Measurements from ENCODE around the gene LMO1. TPM values are rescaled to one million over a fixed set of nuclear protein-coding genes. Genes with fewer than 3 reads are reported as not detected.

LMO1 gene
- total RNA-seq, 1 experiment from 2014 or later: 0.27 TPM

GRCh38 chr11:8256271-8257002 lies 7.2 kb downstream of the LMO1 start:
- Histone ChIP-seq H3K9me2 (ENCODE audit: insufficient read depth) (no peaks in the 10 kb centered on the region), H3K36me3 (ENCODE audit: control insufficient read depth in 1 of 2, insufficient read depth in 2 of 2, low read length in 2 of 2) (no peaks in the 10 kb centered on the region), H3K9ac (ENCODE audit: low read length) (no peak overlapping the region), H3K4me2 (ENCODE audit: low read length) (no peak overlapping the region), H3K27me3 (ENCODE audit: insufficient read depth, low read length) (no peaks in the 10 kb centered on the region), H2AFZ (ENCODE audit: low read depth, low read length, poor library complexity, severe bottlenecking) (no peak overlapping the region), H3K9me3 (ENCODE audit: control insufficient read depth in 1 of 2, insufficient read depth in 1 of 2, low read depth in 1 of 2, low read length in 2 of 2) (no peaks in the 10 kb centered on the region), H3K4me1 (ENCODE audit: control insufficient read depth in 1 of 2, insufficient read depth in 2 of 2, low read length in 2 of 2) (peaks cover 0 to 11% of the 10 kb centered on the region in 2 experiments; a peak in 2 of 4 replicates), H4K20me1 (ENCODE audit: insufficient read depth) (no peaks in the 10 kb centered on the region), H3K27ac (ENCODE audit: low read depth, low read length) (no peak overlapping the region), H3K4me3 (replicated peaks in 1 of 2; ENCODE audit: low read depth in 1 of 2, low read length in 2 of 2) (no peak overlapping the region), H3K79me2 (ENCODE audit: insufficient read depth, low read length) (no peaks in the 10 kb centered on the region)
- intact Hi-C loops (cut with micrococcal nuclease): no loop called here
- BruUV-seq (replicated peaks): no TSS peak
- RAD21 ChIA-PET (ENCODE audit: low non-redundant PET in 1 of 2, low total read pairs in 2 of 2, uncharacterized antibody in 2 of 2, unreplicated experiment in 2 of 2): no interaction called here
- POLR2A ChIA-PET: no interaction called here
- ATAC-seq (no peak), DNase-seq (ENCODE audit: low read depth, low spot score) (no peak)
- CTCF ChIA-PET: interaction anchor here (1.2 kb wide), 1 partner anchor 9 kb away, joined by 3 read pairs; no protein-coding TSS in a partner anchor
- TF ChIP-seq SIN3A (IDR thresholded peaks at IDR 0.05; ENCODE audit: low read depth) (no peak), YY1 (IDR thresholded peaks at IDR 0.05; ENCODE audit: extremely low read depth, insufficient replicate concordance, low read depth, low read length) (no peak), ZFX (IDR thresholded peaks at IDR 0.05) (no peak), CBX3 (IDR thresholded peaks at IDR 0.05; ENCODE audit: low read depth) (no peak), SRF (IDR thresholded peaks at IDR 0.05; ENCODE audit: low read depth) (no peak), CTCF (IDR thresholded peaks at IDR 0.05 in 2 of 3, conservative IDR thresholded peaks at IDR 0.05 in 1 of 3; ENCODE audit: borderline replicate concordance in 1 of 3, insufficient read depth in 1 of 3, low read depth in 2 of 3, low read length in 2 of 3) (no peak), EZH2 (IDR thresholded peaks at IDR 0.05) (no peak), FOSL1 (IDR thresholded peaks at IDR 0.05; ENCODE audit: low read depth) (no peak), EGR1 (IDR thresholded peaks at IDR 0.05; ENCODE audit: low read depth) (no peak), EZH2phosphoT487 (IDR thresholded peaks at IDR 0.05; ENCODE audit: borderline replicate concordance) (no peak), CEBPB (IDR thresholded peaks at IDR 0.05; ENCODE audit: low read depth) (no peak), REST (IDR thresholded peaks at IDR 0.05; ENCODE audit: low read depth) (no peak), ATF3 (IDR thresholded peaks at IDR 0.05) (no peak), POLR2A (IDR thresholded peaks at IDR 0.05; ENCODE audit: borderline replicate concordance, extremely low read depth, insufficient read depth, insufficient read length) (no peak), ELF1 (IDR thresholded peaks at IDR 0.05; ENCODE audit: borderline replicate concordance, low read depth) (no peak)
- TF ChIP-seq, protein P1, sequence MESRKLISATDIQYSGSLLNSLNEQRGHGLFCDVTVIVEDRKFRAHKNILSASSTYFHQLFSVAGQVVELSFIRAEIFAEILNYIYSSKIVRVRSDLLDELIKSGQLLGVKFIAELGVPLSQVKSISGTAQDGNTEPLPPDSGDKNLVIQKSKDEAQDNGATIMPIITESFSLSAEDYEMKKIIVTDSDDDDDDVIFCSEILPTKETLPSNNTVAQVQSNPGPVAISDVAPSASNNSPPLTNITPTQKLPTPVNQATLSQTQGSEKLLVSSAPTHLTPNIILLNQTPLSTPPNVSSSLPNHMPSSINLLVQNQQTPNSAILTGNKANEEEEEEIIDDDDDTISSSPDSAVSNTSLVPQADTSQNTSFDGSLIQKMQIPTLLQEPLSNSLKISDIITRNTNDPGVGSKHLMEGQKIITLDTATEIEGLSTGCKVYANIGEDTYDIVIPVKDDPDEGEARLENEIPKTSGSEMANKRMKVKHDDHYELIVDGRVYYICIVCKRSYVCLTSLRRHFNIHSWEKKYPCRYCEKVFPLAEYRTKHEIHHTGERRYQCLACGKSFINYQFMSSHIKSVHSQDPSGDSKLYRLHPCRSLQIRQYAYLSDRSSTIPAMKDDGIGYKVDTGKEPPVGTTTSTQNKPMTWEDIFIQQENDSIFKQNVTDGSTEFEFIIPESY (IDR thresholded peaks at IDR 0.05; ENCODE audit: extremely low read depth, insufficient replicate concordance, low read length): no peak

Measured in HCT116 (cell line).